CD4-positive, alpha-beta T cell treated with Interleukin-12 subunit alpha and Interleukin-12 subunit beta, for 1 hour (primary cell): ENCODE results near the gene USP47.

Experiments
- DNase-seq: peaks from one replicate; pipeline ENCODE4 v3.0.0-alpha.2; 2020

Gene USP47, protein sequence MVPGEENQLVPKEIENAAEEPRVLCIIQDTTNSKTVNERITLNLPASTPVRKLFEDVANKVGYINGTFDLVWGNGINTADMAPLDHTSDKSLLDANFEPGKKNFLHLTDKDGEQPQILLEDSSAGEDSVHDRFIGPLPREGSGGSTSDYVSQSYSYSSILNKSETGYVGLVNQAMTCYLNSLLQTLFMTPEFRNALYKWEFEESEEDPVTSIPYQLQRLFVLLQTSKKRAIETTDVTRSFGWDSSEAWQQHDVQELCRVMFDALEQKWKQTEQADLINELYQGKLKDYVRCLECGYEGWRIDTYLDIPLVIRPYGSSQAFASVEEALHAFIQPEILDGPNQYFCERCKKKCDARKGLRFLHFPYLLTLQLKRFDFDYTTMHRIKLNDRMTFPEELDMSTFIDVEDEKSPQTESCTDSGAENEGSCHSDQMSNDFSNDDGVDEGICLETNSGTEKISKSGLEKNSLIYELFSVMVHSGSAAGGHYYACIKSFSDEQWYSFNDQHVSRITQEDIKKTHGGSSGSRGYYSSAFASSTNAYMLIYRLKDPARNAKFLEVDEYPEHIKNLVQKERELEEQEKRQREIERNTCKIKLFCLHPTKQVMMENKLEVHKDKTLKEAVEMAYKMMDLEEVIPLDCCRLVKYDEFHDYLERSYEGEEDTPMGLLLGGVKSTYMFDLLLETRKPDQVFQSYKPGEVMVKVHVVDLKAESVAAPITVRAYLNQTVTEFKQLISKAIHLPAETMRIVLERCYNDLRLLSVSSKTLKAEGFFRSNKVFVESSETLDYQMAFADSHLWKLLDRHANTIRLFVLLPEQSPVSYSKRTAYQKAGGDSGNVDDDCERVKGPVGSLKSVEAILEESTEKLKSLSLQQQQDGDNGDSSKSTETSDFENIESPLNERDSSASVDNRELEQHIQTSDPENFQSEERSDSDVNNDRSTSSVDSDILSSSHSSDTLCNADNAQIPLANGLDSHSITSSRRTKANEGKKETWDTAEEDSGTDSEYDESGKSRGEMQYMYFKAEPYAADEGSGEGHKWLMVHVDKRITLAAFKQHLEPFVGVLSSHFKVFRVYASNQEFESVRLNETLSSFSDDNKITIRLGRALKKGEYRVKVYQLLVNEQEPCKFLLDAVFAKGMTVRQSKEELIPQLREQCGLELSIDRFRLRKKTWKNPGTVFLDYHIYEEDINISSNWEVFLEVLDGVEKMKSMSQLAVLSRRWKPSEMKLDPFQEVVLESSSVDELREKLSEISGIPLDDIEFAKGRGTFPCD (N-terminal part only)

GRCh38 chr11:11841723-11842420 is at the start of gene USP47:
Gene USP47, plus strand, starts transcription at chr11:11841972. Its CDS starts 214 bp downstream, at chr11:11842186.
- peak; percentile 96 for DNase-seq

DNA sequence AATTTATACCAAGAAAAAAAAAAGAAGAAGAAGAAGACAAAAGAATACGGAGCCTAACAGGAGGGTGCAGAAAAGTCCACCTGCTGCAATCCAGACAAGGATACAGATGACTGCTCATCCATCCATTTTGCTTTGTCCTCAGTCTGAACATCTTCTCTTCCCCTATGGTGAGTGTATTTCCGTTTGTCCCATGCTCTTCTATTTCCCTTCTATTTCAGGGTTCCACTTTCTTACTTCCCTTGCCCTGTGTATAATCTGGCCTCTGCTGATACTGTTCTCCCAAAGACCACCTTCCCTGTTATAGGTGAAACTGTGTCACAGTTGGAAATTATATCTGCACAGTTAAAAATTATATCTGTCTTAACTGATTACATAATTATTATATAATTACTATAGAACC is 48.7 kb upstream of the USP47 start:
- no peak for DNase-seq

GRCh38 chr11:11798586-11799438 is 43.0 kb upstream of the USP47 start:
- peak; percentile 79 for DNase-seq

- DNase-seq = no peak
These were observed 36.5 kb upstream of the USP47 start for GRCh38 chr11:11805228-11805627.

- DNase-seq = no peak
These were observed 35.7 kb upstream of the USP47 start for GRCh38 chr11:11806074-11806473.

DNA sequence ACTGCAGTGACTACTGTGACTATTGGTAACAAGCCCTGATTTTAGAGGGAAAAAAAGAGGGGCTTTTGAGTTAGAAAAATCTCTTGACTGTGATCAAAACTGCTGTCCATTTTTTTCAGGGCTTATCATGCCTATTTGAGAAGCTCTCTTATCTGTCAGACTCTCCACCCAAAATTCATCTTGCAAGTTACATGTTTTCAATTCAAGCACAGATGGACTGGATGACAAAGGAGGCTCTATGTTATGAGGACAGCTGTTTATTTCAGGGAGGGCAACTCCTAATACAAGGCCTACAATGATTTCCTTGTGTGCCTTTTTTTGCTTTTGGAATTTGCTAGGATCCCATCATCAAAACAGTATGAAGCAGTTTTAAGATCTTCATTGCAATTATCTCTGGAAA is 35.2 kb upstream of the USP47 start:
- DNase-seq = no peak

DNA sequence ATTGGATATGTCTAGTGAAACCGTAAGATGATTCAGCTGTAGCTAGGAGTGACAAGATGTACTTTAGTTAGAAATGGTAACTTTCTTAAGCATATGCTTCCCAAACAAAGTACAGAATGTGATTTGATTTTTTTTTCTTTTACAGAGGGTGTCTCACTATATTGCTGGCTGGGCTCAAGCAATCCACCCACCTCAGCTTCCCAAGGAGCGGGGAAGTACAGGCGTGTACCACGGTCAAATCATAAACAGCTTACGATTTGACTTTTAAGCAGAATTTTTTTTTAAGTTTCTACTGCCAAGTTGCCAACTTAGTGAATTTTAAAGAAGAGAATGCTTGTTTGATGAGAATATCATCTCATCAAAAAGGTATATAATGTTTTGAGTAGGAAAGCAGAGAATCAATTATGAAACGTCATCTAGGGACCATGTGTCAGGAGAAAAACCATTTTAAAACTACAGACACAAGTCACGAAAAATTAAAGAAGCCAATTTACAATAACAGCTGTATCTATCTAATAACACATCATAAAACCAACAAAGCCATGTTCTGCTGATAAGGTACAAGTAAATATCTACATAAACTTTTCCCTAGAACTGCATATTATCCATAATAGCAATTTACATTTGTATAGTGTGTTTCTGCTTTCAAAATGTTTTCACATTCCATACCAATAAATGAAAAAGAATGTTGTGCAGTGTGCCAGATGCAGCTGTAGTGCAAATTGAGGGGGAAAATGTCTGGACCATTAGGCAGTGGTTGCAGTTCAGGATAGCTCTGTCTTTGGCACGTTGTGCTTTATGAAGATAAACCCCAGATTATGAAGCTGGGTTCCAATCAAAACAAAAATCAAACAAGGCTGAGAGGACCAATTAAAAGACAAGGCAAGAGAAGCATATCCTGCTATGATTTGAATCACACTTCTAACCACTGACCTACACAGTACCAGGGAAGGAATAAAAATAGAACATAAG is 33.7 kb upstream of the USP47 start:
- no peak for DNase-seq

DNA sequence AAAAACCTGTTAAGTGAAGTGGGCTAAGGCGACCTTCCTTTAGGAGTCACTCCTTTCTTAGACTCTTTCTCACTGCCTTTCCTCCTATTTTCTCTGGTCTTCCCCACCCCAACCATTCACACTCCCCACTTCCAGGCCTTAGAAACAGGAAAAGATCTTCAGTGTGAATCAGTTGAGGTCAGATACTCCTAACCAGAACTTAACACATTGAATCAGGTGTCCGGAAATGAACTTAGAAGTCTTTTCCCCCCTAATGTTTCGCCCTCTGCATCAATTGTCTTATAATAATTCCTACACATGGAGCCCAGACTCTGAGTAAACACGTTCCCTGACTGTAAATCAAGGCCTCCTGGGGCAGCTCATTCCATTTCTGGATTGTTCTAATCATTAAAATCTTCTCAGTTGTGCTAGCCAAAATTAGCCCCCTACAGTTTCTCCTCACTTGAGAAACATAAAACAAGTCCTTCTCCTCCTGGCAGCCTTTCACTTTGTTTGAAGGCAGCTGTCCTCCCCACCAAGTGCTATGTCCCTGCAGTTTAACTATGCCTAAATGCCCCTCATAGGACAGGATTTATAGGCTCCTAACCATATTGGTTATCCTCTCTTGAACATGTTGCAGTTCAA is 32.7 kb upstream of the USP47 start:
- no peak for DNase-seq

DNA sequence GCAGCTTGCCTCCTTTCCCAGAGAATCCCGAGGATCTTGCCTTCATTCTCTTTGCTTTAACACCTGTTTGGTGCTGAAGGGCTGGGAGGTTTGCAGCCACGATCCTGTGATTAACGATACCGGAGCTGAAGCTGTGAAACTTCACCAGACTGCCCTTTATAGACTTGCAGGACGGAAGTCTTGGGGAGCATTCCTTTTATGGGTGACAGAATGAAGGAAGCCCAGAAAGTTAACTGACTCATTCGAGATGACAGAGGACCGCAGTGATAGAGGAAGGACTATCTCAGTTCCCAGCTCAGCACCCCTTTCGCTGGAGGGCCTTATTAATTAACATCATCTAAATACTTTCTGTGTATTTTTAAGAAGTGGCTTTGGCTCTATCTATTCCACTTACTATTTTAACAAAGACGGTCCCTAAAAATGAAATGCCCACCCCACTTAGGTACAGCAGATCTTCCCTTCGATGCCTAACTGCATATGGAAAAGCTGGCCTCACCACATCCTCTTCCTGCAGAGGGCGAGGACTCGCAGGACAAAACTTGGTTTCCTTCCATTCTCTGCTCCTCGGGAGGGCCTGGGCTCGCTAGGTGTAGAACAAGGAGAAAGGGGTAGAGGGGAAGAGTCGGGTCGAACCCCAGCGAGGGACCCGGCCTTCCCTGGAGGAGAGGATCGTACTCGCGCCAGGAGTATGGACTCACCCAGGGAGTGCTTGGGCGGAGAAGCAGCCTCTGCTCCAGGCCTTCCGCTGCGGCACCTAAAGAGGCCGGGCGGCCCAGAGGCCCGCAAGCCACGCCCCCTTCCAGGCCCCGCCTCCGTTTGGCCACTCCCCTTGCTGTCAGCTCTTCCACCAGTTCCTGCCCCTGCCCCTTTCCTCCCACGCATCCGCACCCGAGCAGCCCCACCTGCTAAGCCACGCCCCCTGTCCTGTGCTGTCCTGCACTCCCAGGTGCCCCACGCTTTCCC is 30.7 kb upstream of the USP47 start:
- no peak for DNase-seq

DNA sequence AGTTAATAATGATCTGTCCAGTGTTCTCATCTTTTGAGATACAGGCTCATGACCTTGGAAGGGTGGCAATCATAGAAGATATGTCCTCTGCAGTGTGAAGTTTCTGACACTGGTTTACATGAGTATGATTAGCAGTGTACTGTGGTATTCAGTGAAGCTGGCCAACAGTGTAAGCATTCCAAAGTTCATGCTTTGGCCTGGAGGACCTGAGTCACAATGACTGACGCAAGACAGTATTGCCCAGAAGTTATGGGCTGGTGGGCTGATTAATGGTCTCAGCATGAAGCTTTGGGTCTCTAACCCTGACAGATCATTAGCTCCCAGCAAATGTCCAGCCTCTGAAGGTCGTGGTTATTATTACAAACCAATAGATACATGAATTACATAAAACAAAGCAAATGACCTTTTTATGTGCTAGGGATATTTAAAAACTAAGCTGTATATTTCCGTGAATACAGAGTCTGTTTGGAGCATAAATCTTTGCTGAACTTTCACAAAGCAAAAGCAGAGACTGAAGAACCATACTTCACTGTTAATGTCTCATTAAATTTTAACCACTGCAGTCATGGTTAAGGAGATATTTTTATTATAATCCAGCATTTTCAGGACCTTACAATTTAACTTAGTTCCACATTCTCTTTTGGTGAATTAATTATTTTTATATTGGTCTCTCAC is 28.3 kb upstream of the USP47 start:
- DNase-seq = no peak

DNA sequence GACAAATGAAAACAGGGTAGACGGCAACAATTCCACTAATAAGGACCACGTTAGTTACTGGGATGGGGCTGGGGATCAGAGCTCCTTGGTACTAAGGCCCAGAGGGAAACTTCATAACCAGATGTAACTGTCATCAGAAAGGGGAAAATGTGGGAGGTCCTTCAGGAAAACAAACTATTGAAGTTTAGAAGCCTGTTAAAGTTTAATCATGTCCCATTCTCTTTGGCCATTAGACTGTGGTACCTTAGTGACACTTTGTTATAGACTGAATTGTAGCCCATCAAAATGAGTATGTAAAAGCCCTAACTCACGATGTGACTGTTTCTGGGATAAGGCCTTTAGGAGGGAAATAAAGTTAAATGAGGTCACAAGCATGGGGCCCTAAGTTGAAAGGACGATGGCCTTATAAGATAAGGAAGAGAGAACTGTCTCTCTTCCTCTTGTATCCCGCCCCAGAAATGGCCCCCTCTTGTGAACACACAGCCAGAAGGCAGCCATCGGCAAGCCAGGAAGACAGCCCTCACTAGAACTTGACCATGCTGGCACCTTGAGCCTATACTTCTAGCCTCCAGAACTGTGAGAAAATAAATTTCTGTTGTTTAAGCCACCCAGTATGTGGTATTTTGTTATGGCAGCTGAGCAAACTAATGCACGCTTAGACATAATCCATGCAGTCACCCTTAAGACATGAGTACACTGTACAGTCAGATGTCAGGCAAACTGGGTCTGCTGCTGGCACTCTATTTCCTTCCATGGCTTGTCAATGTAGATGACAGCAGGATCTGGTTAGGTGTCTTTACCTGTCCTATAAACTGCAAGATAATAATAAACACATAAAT is 26.9 kb upstream of the USP47 start:
- no peak for DNase-seq

DNA sequence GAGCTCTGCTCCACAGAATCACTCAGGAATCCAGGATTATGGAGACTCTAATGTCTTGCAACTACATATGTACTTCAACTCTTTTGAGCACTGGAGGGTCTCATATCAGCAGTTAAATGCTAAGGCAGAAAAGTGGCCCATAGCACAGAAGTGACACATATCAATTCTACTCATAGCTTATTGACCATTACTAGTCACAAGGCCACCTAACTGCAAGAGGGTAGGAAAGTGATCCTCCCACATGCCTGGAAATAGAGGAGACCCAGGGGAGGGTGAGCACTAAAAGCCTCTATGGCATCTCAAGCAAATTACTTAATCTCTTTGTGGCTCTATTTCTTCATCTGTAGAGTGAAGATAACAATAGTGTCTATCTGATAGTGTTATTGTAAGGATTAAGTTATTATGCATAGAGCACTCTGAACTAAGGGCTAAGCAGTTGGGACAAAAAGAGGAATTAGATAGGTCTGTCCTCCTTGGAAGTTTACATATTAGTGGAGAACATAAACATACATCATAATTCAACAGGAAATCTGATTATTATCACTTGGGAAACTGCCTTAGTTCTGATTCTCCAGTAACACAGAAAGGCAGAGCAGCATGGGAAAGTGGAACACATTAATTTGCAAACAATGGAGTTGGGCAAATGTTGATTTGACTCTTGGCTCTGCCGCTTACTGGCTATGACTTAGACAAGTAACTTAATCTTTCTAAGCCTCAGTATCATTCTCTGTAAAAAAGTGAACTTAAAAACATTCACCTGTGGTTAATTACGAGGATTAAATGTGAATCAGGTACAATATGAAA is 25.1 kb upstream of the USP47 start:
- DNase-seq = no peak

- no peak for DNase-seq
These were observed 23.8 kb upstream of the USP47 start for GRCh38 chr11:11817957-11818356.

GRCh38 chr11:11818529-11819121 is 23.1 kb upstream of the USP47 start:
- no peak for DNase-seq

GRCh38 chr11:11821899-11822298 is 19.9 kb upstream of the USP47 start:
- DNase-seq = no peak

DNA sequence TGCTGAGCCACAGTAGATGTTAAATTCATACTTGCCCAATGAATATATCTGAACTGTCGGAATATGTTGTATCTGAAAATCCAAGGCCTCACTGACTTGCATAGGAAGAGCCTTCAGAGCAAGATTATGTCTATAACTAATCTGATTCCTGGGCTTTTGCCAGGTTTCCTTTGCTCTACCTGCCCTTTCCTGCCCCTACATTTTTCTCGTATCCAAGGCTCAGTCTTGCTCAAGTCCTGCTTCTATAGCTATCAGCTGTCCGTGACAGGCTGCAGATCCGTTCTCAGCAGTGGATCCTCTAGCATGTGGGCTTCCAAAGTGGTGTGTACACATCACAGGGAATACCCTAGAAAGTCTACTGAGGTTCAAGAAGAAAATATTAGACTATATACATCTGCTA is 18.8 kb upstream of the USP47 start:
- no peak for DNase-seq
